ENCODE measurements around the gene NCAPG.

The NCAPG gene

DNA sequence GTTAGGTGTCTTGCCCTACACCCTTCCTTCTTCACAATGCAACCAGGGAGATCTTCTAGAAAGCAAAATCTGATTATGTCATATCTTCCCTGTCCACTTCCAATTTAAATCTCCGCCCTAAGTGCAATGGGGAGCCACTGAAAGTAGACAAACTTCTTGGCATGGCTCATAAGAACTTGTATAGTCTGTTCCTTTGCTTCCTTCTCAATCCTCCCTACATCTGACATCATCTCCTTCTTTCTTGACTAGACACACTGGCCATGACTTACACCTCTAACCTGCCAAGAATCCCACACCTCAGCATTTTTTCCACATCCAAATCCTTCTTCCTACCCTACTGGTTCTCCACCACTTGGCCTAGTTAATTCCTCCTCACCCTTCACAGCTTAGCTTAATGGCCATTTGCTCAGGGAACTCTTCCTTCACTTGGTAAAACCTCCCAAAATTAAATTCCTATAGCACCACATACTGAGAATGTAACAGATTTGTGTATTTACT, 55.1 kb downstream of the NCAPG start:
- DNase-seq (ENCODE audit: low read depth), result no peak
- no peak overlapping the region for H3K4me3 ChIP-seq (ENCODE audit: control insufficient read depth, low read depth, low read length)
- TF ChIP-seq, protein P1, sequence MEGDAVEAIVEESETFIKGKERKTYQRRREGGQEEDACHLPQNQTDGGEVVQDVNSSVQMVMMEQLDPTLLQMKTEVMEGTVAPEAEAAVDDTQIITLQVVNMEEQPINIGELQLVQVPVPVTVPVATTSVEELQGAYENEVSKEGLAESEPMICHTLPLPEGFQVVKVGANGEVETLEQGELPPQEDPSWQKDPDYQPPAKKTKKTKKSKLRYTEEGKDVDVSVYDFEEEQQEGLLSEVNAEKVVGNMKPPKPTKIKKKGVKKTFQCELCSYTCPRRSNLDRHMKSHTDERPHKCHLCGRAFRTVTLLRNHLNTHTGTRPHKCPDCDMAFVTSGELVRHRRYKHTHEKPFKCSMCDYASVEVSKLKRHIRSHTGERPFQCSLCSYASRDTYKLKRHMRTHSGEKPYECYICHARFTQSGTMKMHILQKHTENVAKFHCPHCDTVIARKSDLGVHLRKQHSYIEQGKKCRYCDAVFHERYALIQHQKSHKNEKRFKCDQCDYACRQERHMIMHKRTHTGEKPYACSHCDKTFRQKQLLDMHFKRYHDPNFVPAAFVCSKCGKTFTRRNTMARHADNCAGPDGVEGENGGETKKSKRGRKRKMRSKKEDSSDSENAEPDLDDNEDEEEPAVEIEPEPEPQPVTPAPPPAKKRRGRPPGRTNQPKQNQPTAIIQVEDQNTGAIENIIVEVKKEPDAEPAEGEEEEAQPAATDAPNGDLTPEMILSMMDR (IDR thresholded peaks at IDR 0.05; ENCODE audit: control insufficient read depth, insufficient read depth, low read depth, low read length, missing control alignments), result no peak

DNA sequence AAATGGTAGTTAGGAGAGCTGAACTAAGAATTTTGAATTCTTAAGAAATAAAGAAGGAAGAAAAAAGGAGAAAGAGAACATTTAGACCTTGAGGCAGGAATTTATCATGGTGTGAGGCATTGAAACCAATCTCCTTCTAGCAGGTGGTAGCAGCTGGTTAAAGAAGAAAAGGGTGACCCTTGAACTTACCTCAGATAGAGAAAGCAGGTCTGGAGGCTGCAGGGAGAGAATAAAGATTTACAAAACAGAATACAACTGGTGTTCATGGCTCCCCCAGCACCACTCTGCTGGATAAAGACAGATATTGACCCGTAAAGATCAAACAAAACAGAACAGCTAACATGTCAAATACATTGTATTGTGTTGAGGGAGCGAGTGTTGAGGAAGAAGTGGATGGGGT, 56.0 kb downstream of the NCAPG start:
- TF ChIP-seq, protein P1 (IDR thresholded peaks at IDR 0.05; ENCODE audit: control insufficient read depth, insufficient read depth, low read depth, low read length, missing control alignments), result no peak
- DNase-seq (ENCODE audit: low read depth), result no peak
- H3K4me3 ChIP-seq (ENCODE audit: control insufficient read depth, low read depth, low read length), result no peak overlapping the region

DNA sequence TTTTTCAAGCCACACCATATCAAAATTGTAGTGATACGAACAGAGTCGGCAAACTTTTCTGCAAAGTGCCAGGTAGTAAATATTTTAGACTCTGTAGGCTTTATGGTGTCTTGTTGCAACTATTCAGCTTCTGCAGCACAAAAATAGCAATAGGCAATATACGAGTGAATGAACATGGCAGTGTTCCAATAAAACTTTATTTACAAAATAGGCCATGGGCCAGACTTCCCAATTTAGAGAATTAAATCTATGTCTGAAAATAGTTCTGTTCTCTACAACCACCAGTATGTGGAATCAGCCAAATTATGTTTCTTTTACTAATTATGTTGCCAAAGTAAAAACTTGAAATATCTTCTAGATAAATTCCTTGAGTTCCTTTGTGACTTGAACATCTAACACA, 56.5 kb downstream of the NCAPG start:
- no peak for DNase-seq (ENCODE audit: low read depth)
- H3K4me3 ChIP-seq (ENCODE audit: control insufficient read depth, low read depth, low read length), result no peak overlapping the region
- TF ChIP-seq, protein P1 (IDR thresholded peaks at IDR 0.05; ENCODE audit: control insufficient read depth, insufficient read depth, low read depth, low read length, missing control alignments), result no peak

DNA sequence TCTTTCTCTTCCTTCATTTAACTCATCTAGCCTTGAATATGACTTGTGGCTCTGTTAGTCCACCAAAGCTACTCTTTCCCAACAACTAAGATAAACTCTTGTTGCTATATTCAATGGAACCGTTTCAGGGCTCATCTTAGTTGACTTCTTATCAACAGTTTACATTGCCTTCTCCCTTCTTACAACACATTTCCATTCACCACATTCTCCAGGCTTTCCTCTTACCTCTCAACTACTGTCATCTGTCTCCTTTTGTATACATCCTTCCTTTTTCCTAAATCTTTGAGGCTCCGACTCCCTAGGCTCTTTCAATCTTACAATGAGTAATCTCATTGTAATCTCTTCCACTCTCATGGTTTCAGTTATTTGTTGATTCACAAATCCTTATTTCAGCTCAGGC, 58.5 kb downstream of the NCAPG start:
- TF ChIP-seq, protein P1 (IDR thresholded peaks at IDR 0.05; ENCODE audit: control insufficient read depth, insufficient read depth, low read depth, low read length, missing control alignments), result no peak
- H3K4me3 ChIP-seq (ENCODE audit: control insufficient read depth, low read depth, low read length), result no peak overlapping the region
- DNase-seq (ENCODE audit: low read depth), result no peak

DNA sequence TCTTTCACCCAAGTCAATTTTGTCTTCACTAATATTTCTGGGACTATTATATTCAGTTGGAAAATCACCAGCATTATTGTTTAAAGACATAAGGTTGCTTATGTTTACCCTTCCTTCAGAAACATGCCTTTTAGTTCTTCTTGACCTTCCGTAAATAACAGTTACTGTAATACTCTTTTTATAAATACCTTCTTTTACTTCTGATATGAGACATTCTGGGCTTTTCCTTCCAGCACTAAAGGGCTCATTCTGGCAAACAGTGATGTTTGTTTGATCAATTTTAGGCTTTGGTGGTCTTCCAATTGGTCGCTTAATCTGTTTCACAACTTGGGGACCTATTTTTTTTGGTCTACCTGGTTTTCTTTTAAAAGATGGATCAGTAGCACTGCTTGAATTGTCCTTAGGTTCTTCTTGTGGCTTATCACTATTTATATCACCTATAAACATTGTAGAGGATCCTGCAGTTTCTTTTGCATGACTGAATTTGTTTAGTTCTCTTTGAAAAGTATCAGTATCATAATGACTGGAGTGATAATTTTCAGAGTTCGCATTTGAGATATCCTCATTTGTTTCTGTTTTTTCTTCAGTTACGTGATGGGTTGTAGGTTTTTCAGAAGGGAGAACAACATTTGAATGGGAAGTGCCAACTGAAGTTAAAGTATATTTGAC, 64.8 kb downstream of the NCAPG start:
- no peak overlapping the region for H3K4me3 ChIP-seq (ENCODE audit: control insufficient read depth, low read depth, low read length)
- TF ChIP-seq, protein P1 (IDR thresholded peaks at IDR 0.05; ENCODE audit: control insufficient read depth, insufficient read depth, low read depth, low read length, missing control alignments), result no peak
- no peak for DNase-seq (ENCODE audit: low read depth)

DNA sequence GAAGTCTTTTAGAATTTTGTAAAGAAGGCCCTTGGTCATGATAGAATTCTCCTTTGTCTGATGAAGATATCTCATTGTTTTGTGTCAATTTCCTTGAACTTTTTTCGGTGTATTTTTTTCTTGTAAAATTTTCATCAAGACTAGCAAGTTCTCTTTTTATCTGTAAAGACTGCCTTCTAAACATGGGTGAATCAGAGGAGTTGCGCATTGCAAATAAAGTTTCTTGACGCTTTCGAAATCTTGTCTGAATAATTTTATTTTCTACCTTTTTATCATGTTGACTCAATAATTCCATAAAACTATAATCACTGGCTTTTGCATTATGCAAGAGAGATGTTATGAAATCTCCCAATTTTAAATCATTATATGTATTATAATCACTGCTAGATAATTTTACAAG, 66.2 kb downstream of the NCAPG start:
- TF ChIP-seq, protein P1 (IDR thresholded peaks at IDR 0.05; ENCODE audit: control insufficient read depth, insufficient read depth, low read depth, low read length, missing control alignments), result no peak
- DNase-seq (ENCODE audit: low read depth), result no peak
- H3K4me3 ChIP-seq (ENCODE audit: control insufficient read depth, low read depth, low read length), result no peak overlapping the region
